ENCODE data around the gene ST6GALNAC4.

DNA sequence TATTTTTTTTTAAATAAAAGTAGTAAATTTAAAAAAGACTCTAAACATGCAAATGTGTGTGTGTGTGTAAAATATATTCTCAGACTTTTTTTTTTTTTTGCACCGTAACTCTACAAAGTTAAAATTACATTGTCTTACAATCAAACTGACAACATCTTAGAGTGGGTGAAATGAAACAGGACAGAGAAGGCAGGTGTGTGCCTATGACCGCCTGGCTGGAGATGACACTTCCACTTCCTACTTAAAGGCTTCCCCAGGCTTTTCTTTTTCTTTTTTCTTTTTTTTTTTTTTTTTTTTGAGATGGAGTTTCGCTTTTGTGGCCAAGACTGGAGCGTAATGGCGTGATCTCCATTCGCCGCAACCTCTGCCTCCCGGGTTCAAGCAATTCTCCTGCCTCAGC is 36.7 kb downstream of the ST6GALNAC4 start:
- TF ChIP-seq CTCF (IDR thresholded peaks at IDR 0.05) = no peak
- TF ChIP-seq, protein P1, sequence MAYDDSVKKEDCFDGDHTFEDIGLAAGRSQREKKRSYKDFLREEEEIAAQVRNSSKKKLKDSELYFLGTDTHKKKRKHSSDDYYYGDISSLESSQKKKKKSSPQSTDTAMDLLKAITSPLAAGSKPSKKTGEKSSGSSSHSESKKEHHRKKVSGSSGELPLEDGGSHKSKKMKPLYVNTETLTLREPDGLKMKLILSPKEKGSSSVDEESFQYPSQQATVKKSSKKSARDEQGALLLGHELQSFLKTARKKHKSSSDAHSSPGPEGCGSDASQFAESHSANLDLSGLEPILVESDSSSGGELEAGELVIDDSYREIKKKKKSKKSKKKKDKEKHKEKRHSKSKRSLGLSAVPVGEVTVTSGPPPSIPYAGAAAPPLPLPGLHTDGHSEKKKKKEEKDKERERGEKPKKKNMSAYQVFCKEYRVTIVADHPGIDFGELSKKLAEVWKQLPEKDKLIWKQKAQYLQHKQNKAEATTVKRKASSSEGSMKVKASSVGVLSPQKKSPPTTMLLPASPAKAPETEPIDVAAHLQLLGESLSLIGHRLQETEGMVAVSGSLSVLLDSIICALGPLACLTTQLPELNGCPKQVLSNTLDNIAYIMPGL (CRISPR knock-in tag; IDR thresholded peaks at IDR 0.05) = no peak
- TF ChIP-seq, protein P2, sequence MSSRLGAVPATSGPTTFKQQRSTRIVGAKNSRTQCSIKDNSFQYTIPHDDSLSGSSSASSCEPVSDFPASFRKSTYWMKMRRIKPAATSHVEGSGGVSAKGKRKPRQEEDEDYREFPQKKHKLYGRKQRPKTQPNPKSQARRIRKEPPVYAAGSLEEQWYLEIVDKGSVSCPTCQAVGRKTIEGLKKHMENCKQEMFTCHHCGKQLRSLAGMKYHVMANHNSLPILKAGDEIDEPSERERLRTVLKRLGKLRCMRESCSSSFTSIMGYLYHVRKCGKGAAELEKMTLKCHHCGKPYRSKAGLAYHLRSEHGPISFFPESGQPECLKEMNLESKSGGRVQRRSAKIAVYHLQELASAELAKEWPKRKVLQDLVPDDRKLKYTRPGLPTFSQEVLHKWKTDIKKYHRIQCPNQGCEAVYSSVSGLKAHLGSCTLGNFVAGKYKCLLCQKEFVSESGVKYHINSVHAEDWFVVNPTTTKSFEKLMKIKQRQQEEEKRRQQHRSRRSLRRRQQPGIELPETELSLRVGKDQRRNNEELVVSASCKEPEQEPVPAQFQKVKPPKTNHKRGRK (CRISPR knock-in tag; IDR thresholded peaks at IDR 0.05; ENCODE audit: borderline replicate concordance) = no peak
- TF ChIP-seq ETV6 (CRISPR knock-in tag; IDR thresholded peaks at IDR 0.05) = no peak
- no peak for TF ChIP-seq PRDM15 (CRISPR knock-in tag; IDR thresholded peaks at IDR 0.05)
- TF ChIP-seq ATF3 (CRISPR knock-in tag; conservative IDR thresholded peaks at IDR 0.05) = no peak
- TF ChIP-seq FOXP1 (CRISPR knock-in tag; IDR thresholded peaks at IDR 0.05; ENCODE audit: borderline replicate concordance) = no peak
- TF ChIP-seq, protein P3, sequence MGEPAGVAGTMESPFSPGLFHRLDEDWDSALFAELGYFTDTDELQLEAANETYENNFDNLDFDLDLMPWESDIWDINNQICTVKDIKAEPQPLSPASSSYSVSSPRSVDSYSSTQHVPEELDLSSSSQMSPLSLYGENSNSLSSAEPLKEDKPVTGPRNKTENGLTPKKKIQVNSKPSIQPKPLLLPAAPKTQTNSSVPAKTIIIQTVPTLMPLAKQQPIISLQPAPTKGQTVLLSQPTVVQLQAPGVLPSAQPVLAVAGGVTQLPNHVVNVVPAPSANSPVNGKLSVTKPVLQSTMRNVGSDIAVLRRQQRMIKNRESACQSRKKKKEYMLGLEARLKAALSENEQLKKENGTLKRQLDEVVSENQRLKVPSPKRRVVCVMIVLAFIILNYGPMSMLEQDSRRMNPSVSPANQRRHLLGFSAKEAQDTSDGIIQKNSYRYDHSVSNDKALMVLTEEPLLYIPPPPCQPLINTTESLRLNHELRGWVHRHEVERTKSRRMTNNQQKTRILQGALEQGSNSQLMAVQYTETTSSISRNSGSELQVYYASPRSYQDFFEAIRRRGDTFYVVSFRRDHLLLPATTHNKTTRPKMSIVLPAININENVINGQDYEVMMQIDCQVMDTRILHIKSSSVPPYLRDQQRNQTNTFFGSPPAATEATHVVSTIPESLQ (CRISPR knock-in tag; IDR thresholded peaks at IDR 0.05) = no peak
- no peak for TF ChIP-seq E2F1 (CRISPR knock-in tag; IDR thresholded peaks at IDR 0.05)
- TF ChIP-seq, protein P4, sequence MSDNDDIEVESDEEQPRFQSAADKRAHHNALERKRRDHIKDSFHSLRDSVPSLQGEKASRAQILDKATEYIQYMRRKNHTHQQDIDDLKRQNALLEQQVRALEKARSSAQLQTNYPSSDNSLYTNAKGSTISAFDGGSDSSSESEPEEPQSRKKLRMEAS (CRISPR knock-in tag; IDR thresholded peaks at IDR 0.05) = no peak
- TF ChIP-seq ATF2 (CRISPR knock-in tag; IDR thresholded peaks at IDR 0.05; ENCODE audit: borderline replicate concordance, low read depth) = no peak
- no peak for TF ChIP-seq SMAD4 (CRISPR knock-in tag; IDR thresholded peaks at IDR 0.05)

All from WTC11 (cell line).